GM12878 (cell line): Measurements from ENCODE around the gene GRM3. TPM values are rescaled to one million over a fixed set of nuclear protein-coding genes. Genes with fewer than 3 reads are reported as not detected.

Experiments
- ATAC-seq: fragments of 200-7000 bp; cut with Tn5 transposase; 3 replicates; pipeline ENCODE4 v1.9.1; 2020; ENCODE audit warnings: mild to moderate bottlenecking, moderate library complexity
- BruUV-seq: library from RNA; stranded (reverse); fragments of 400-500 nt; replicated peaks from 2 replicates; lab custom pipeline; 2021; lab: Mats Ljungman, UMichigan
- CTCF ChIA-PET: fragments of 300-600 bp; sonication (Branson Sonifier 250); formaldehyde crosslinking; extraction: SDS; loops from one replicate; lab custom pipeline; 2021; ENCODE audit warnings: inconsistent platforms; lab: Yijun Ruan, JAX
- POLR2A ChIA-PET: fragments of 350-600 bp; formaldehyde crosslinking; extraction: SDS; loops from one replicate; lab custom pipeline; 2021; ENCODE audit warnings: inconsistent platforms; lab: Charles Lee
- RAD21 ChIA-PET: fragments of 300-600 bp; sonication (Branson Sonifier 250); formaldehyde crosslinking; loops from one replicate; lab custom pipeline; 2023; ENCODE audit warnings: antibody characterized with exemption; ENCODE audit not compliant: unreplicated experiment; lab: Charles Lee
- SMC1A ChIA-PET: fragments of 300-600 bp; sonication (Branson Sonifier 250); formaldehyde crosslinking; loops from one replicate; lab custom pipeline; 2023; ENCODE audit not compliant: unreplicated experiment, uncharacterized antibody; lab: Charles Lee
- DNase-seq: peaks from one replicate; pipeline ENCODE4 v3.0.0-alpha.2; 2011; ENCODE audit warnings: low read depth, low spot score
- FAIRE-seq: peaks from 3 replicates; lab custom pipeline; 2011; peaks lifted over from hg19 to GRCh38; lab: Jason Lieb, UNC
- H2AFZ ChIP-seq: 2 replicates; pipeline ENCODE4 v1.6.0; 2011; ENCODE audit warnings: low read depth, low read length, control low read depth; ENCODE audit not compliant: control insufficient read depth
- H3K27ac ChIP-seq: 2 replicates; pipeline ENCODE4 v1.5.1; 2011; ENCODE audit warnings: control low read depth; ENCODE audit not compliant: control insufficient read depth, insufficient read depth
- H3K27me3 ChIP-seq, 2 experiments: replicated peaks in 1 of 2; 2 replicates each; pipeline versions ENCODE4 v1.6.0 to v1.6.1; 2011; ENCODE audit warnings: low read length in 1 of 2; ENCODE audit not compliant: control insufficient read depth in 2 of 2, insufficient read depth in 2 of 2
- H3K36me3 ChIP-seq, 2 experiments: 2 replicates each; pipeline ENCODE4 v1.5.1; 2011; ENCODE audit warnings: low read length in 1 of 2; ENCODE audit not compliant: control insufficient read depth in 2 of 2, insufficient read depth in 2 of 2
- H3K4me1 ChIP-seq: 2 replicates; pipeline ENCODE4 v1.6.1; 2011; ENCODE audit warnings: mild to moderate bottlenecking, low read length, moderate library complexity, mixed read lengths; ENCODE audit not compliant: control insufficient read depth, insufficient read depth
- H3K4me2 ChIP-seq: 2 replicates; pipeline ENCODE4 v1.6.0; 2011; ENCODE audit warnings: control low read depth; ENCODE audit not compliant: control insufficient read depth, insufficient read depth
- H3K4me3 ChIP-seq: fragments of 200-600 bp; sonication (generic); 2 replicates; pipeline ENCODE4 v1.5.1; 2016
- H3K79me2 ChIP-seq: 2 replicates; pipeline ENCODE4 v1.6.0; 2011; ENCODE audit warnings: low read length; ENCODE audit not compliant: control insufficient read depth, insufficient read depth
- H3K9ac ChIP-seq: 2 replicates; pipeline ENCODE4 v1.8.0; 2011; ENCODE audit warnings: low read length, control low read depth, mixed read lengths; ENCODE audit not compliant: control insufficient read depth, insufficient read depth
- H3K9me3 ChIP-seq: replicated peaks from 3 replicates; pipeline ENCODE4 v1.5.1; 2011; ENCODE audit warnings: mild to moderate bottlenecking, low read length; ENCODE audit not compliant: control insufficient read depth, insufficient read depth
- H4K20me1 ChIP-seq: 2 replicates; pipeline ENCODE4 v1.6.0; 2011; ENCODE audit not compliant: control insufficient read depth, insufficient read depth
- CREB1 ChIP-seq: IDR thresholded peaks from 2 replicates; pipeline ENCODE4 v1.6.1; 2012; ENCODE audit warnings: low read depth, mild to moderate bottlenecking, inconsistent platforms
- E2F4 ChIP-seq: IDR thresholded peaks from 2 replicates; pipeline ENCODE4 v1.6.1; 2012; ENCODE audit warnings: low read depth, low read length, improper control_type of control experiment
- IRF4 ChIP-seq: IDR thresholded peaks from 2 replicates; pipeline ENCODE4 v1.6.1; 2011; ENCODE audit warnings: low read depth, low read length
- JUNB ChIP-seq: IDR thresholded peaks from 2 replicates; pipeline ENCODE4 v1.6.1; 2016; ENCODE audit warnings: antibody characterized with exemption, mild to moderate bottlenecking
- NFYB ChIP-seq: IDR thresholded peaks from 2 replicates; pipeline ENCODE4 v1.6.1; 2011; ENCODE audit warnings: low read depth, mild to moderate bottlenecking, low read length, improper control_type of control experiment, moderate library complexity; ENCODE audit not compliant: insufficient read depth
- SUZ12 ChIP-seq: fragments of 200-600 bp; sonication (generic); IDR thresholded peaks from one replicate; pipeline ENCODE4 v1.6.1; 2018; ENCODE audit warnings: antibody characterized with exemption, mild to moderate bottlenecking; ENCODE audit not compliant: unreplicated experiment
- ZBTB4 ChIP-seq: fragments of 450-650 bp; formaldehyde crosslinking; IDR thresholded peaks from 2 replicates; pipeline ENCODE4 v1.4.0; 2022; ENCODE audit warnings: mild to moderate bottlenecking, moderate library complexity
- WGBS: methylation state at CpG from one replicate; pipeline ENCODE4 v1.1.6; 2016; ENCODE audit warnings: low lambda C conversion rate; ENCODE audit not compliant: insufficient replicate concordance, insufficient coverage; ENCODE audit errors: missing lambda C conversion rate; 5-methylcytosine and 5-hydroxymethylcytosine counted together
- in situ Hi-C: fragments of 300-500 bp; cut with MboI; formaldehyde crosslinking; loops from 9 replicates; pipeline ENCODE4 v1.14.3; 2018; ENCODE audit warnings: mixed read lengths
- intact Hi-C: fragments of 100-400 bp; cut with micrococcal nuclease; formaldehyde crosslinking; loops from one replicate; pipeline ENCODE4 v1.14.2; 2022; ENCODE audit not compliant: unreplicated experiment
- polyA plus RNA-seq, 11 experiments: library from polyadenylated mRNA; depleted of rRNA in 4 of 11; unstranded in 6 of 11; stranded (reverse) in 5 of 11; fragments of >200 nt; fragmentation: Nextera tagmentation in 4 of 11; fragmentation: Illumina TruSeq in 1 of 11; extraction: Ambion mirVana in 4 of 11; extraction: Trizol in 1 of 11; gene quantifications; 1 replicate in 1 of 11; 2 replicates in 10 of 11; pipeline versions ENCODE4 v1.2.1 to v1.2.3, GENCODE V29; 2011 to 2016; ENCODE audit warnings: inconsistent platforms in 2 of 11, missing spikeins in 2 of 11, low read depth in 1 of 11
- total RNA-seq, 4 experiments: library from RNA; depleted of rRNA in 3 of 4; stranded (reverse); fragments of >200 nt in 3 of 4; fragmentation: Illumina TruSeq in 1 of 4; extraction: Trizol in 1 of 4; gene quantifications; 2 replicates each; pipeline versions ENCODE4 v1.2.1 to v1.2.3, GENCODE V29; 2013 to 2021

The GRM3 gene
- total and polyA plus RNA-seq, 10 of the 15 experiments (the other 5 are each of a cell fraction or from before 2014, with no cell fraction given), result 0.03 to 0.49 (median 0.15) TPM; not detected in 1

- H3K79me2 ChIP-seq, result no peaks in the 10 kb centered on the region
- ChIA-PET RAD21 (no interaction called here), CTCF (interaction anchor here (1.0 kb wide), 1 partner anchor 12 kb away, joined by 3 read pairs; no protein-coding TSS in a partner anchor), SMC1A (no interaction called here), POLR2A (no interaction called here)
- no peaks in the 10 kb centered on the region for H3K27me3 ChIP-seq
- ATAC-seq, result no peak
- TF ChIP-seq SUZ12, result no peak
- no peak for TF ChIP-seq ZBTB4
- H3K4me1 ChIP-seq, result peaks cover 12% of the 10 kb centered on the region
- H3K4me2 ChIP-seq, result no peak overlapping the region
- 43% methylated on average over 2 of the region's 2 CpGs for WGBS
- FAIRE-seq, result no peak
- no peak overlapping the region for H3K9ac ChIP-seq
- no TSS peak for BruUV-seq
- in situ Hi-C loops, result no loop called here
- H4K20me1 ChIP-seq, result no peaks in the 10 kb centered on the region
- no peak overlapping the region for H3K27ac ChIP-seq
- intact Hi-C loops, result no loop called here
- H3K36me3 ChIP-seq, result no peaks in the 10 kb centered on the region
- H3K4me3 ChIP-seq, result no peak overlapping the region
- no peak for DNase-seq
- no peaks in the 10 kb centered on the region for H3K9me3 ChIP-seq
- H2AFZ ChIP-seq, result no peak overlapping the region
Observed at GRCh38 chr7:86765931-86766330, 122.2 kb downstream of the GRM3 start.

GRCh38 chr7:86768394-86768793 is 124.7 kb downstream of the GRM3 start:
- DNase-seq, result no peak
- TF ChIP-seq NFYB (0 out of 2 replicates have a peak, but pooled peaks have one; percentile 10), CREB1 (no peak), JUNB (peak; percentile 62), IRF4 (peak; percentile 48; the same call in 1 of the 2 replicates), E2F4 (no peak)
- no TSS peak for BruUV-seq
- ChIA-PET CTCF (no interaction called here), SMC1A (interaction anchor here (0.8 kb wide), 1 partner anchor 10 kb away, joined by 3 read pairs; no protein-coding TSS in a partner anchor), POLR2A (no interaction called here), RAD21 (no interaction called here)
- Histone ChIP-seq H3K79me2 (no peaks in the 10 kb centered on the region), H2AFZ (no peak overlapping the region), H3K4me2 (no peak overlapping the region), H4K20me1 (no peaks in the 10 kb centered on the region), H3K4me3 (no peak overlapping the region), H3K9ac (no peak overlapping the region), H3K36me3 (no peaks in the 10 kb centered on the region), H3K4me1 (peaks cover 12% of the 10 kb centered on the region), H3K27ac (no peak overlapping the region), H3K27me3 (no peaks in the 10 kb centered on the region; a peak in 1 of 4 replicates), H3K9me3 (no peaks in the 10 kb centered on the region)
- ATAC-seq, result peak; percentile 36; the same call in 2 of the 3 replicates
- in situ Hi-C loops, result no loop called here
- WGBS, result 0% methylated on average over 1 of the region's 1 CpG
- intact Hi-C loops, result no loop called here
- peak; percentile 76 for FAIRE-seq
